Liver (tissue), 9 donors: ENCODE measurements around the gene NRG4. TPM values are rescaled to one million over a fixed set of nuclear protein-coding genes. Genes with fewer than 3 reads are reported as not detected.
"Not testable (repeated sequence)": the region's sequence is repeated elsewhere in the genome, so short reads cannot be mapped to it uniquely, and the experiment has no call there.

Source experiments
- DNase-seq: peaks from one replicate; pipeline ENCODE4 v3.0.0-alpha.2; 2017; ENCODE audit warnings: low spot score
- H3K27ac ChIP-seq, 2 donors: one replicate each; pipeline ENCODE4 v1.7.0; 2013; ENCODE audit warnings: inconsistent platforms in 2 of 2, low read length in 2 of 2, control low read depth in 1 of 2, low read depth in 1 of 2, mild to moderate bottlenecking in 1 of 2
- H3K27me3 ChIP-seq, 4 donors: one replicate each; pipeline versions ENCODE4 v1.6.1 to v1.7.0; 2013; ENCODE audit warnings: low read length in 3 of 4, inconsistent platforms in 1 of 4, mild to moderate bottlenecking in 1 of 4, moderate library complexity in 1 of 4; ENCODE audit not compliant: control insufficient read depth in 4 of 4, insufficient read depth in 4 of 4
- H3K36me3 ChIP-seq, 4 donors: one replicate each; pipeline versions ENCODE4 v1.6.1 to v1.7.0; 2013; ENCODE audit warnings: low read length in 3 of 4, mild to moderate bottlenecking in 3 of 4, low read depth in 1 of 4, moderate library complexity in 1 of 4; ENCODE audit not compliant: control insufficient read depth in 4 of 4, insufficient read depth in 3 of 4
- H3K4me1 ChIP-seq, 4 donors: one replicate each; pipeline versions ENCODE4 v1.6.1 to v1.7.0; 2013; ENCODE audit warnings: low read length in 3 of 4, mild to moderate bottlenecking in 3 of 4, moderate library complexity in 1 of 4; ENCODE audit not compliant: control insufficient read depth in 4 of 4, insufficient read depth in 4 of 4
- H3K4me3 ChIP-seq, 3 donors: one replicate each; pipeline versions ENCODE4 v1.6.1 to v1.7.0; 2013; ENCODE audit warnings: low read length in 3 of 3, control low read depth in 1 of 3, low read depth in 1 of 3, mild to moderate bottlenecking in 1 of 3
- H3K9ac ChIP-seq, 2 donors: one replicate each; pipeline ENCODE4 v1.7.0; 2013; ENCODE audit warnings: low read length in 2 of 2, mild to moderate bottlenecking in 2 of 2, moderate library complexity in 2 of 2, control low read depth in 1 of 2, low read depth in 1 of 2
- H3K9me3 ChIP-seq, 4 donors: one replicate each; pipeline versions ENCODE4 v1.6.1 to v1.7.0; 2013; ENCODE audit warnings: low read length in 3 of 4; ENCODE audit not compliant: control insufficient read depth in 4 of 4
- EGR1 ChIP-seq, 2 donors: IDR thresholded peaks; 2 replicates each; pipeline ENCODE4 v1.6.1; 2016 to 2018; ENCODE audit warnings: antibody characterized with exemption in 2 of 2, low read depth in 2 of 2
- FOXA2 ChIP-seq: IDR thresholded peaks from 2 replicates; pipeline ENCODE4 v1.6.1; 2016; ENCODE audit warnings: antibody characterized with exemption
- GABPA ChIP-seq, 2 donors: IDR thresholded peaks in 1 of 2; conservative IDR thresholded peaks in 1 of 2; 2 replicates each; pipeline ENCODE4 v1.6.1; 2016; ENCODE audit warnings: antibody characterized with exemption in 2 of 2, mild to moderate bottlenecking in 1 of 2, moderate library complexity in 1 of 2
- HNF4A ChIP-seq, 2 donors: conservative IDR thresholded peaks; 2 replicates each; pipeline ENCODE4 v1.6.1; 2016; ENCODE audit warnings: antibody characterized with exemption in 2 of 2, mild to moderate bottlenecking in 2 of 2
- HNF4G ChIP-seq: IDR thresholded peaks from 2 replicates; pipeline ENCODE4 v1.6.1; 2016; ENCODE audit warnings: antibody characterized with exemption
- JUND ChIP-seq, 2 donors: IDR thresholded peaks; 2 replicates each; pipeline ENCODE4 v1.6.1; 2016; ENCODE audit warnings: antibody characterized with exemption in 2 of 2
- RAD21 ChIP-seq, 2 donors: IDR thresholded peaks; 2 replicates each; pipeline ENCODE4 v1.6.1; 2016; ENCODE audit warnings: antibody characterized with exemption in 2 of 2, mild to moderate bottlenecking in 2 of 2
- SP1 ChIP-seq: IDR thresholded peaks from 2 replicates; pipeline ENCODE4 v1.6.1; 2018; ENCODE audit warnings: antibody characterized with exemption, mild to moderate bottlenecking
- TAF1 ChIP-seq: conservative IDR thresholded peaks from 2 replicates; pipeline ENCODE4 v1.6.1; 2016; ENCODE audit warnings: antibody characterized with exemption, mild to moderate bottlenecking
- YY1 ChIP-seq: IDR thresholded peaks from 2 replicates; pipeline ENCODE4 v1.6.1; 2016; ENCODE audit warnings: antibody characterized with exemption, mild to moderate bottlenecking
- WGBS: extraction: QIAGEN DNeasy Blood & Tissue Kit; methylation state at CpG from one replicate; pipeline ENCODE4 v1.1.7; 2013; 5-methylcytosine and 5-hydroxymethylcytosine counted together
- polyA plus RNA-seq, 2 donors: library from polyadenylated mRNA; stranded (reverse) in 1 of 2; unstranded in 1 of 2; fragments of 200-250 nt in 1 of 2; fragments of >200 nt in 1 of 2; fragmentation: Nextera tagmentation in 1 of 2; extraction: Ambion mirVana in 1 of 2; gene quantifications; one replicate each; pipeline versions ENCODE4 v1.2.1 to v1.2.3, GENCODE V29; 2013 to 2015
- total RNA-seq, 2 donors: library from RNA; depleted of rRNA; stranded (reverse); fragments of >200 nt; gene quantifications; one replicate each; pipeline ENCODE4 v1.2.3, GENCODE V29; 2014
- TF ChIP-seq, protein P1 (sequence below): IDR thresholded peaks from 2 replicates; pipeline ENCODE4 v1.6.1; 2016; ENCODE audit warnings: antibody characterized with exemption
- TF ChIP-seq, protein P2 (sequence below): fragments of 150-350 bp; IDR thresholded peaks from 2 replicates; pipeline ENCODE4 v1.5.1; 2017; ENCODE audit warnings: improper control_type of control experiment, low read depth, low read length; ENCODE audit not compliant: missing input control
- TF ChIP-seq, protein P3 (sequence below): IDR thresholded peaks from 2 replicates; pipeline ENCODE4 v1.6.1; 2016; ENCODE audit warnings: antibody characterized with exemption
- TF ChIP-seq, protein P4 (sequence below): IDR thresholded peaks from 2 replicates; pipeline ENCODE4 v1.6.1; 2016; ENCODE audit warnings: antibody characterized with exemption
- donor health status: healthy.
- donor health status: healthy.
- donor health status: healthy.
- donor health status: healthy.
- donor health status: healthy.

Gene NRG4
- total and polyA plus RNA-seq, 4 donors: 0.51 to 1.3 (median 1.0) TPM; not detected in 1

DNA sequence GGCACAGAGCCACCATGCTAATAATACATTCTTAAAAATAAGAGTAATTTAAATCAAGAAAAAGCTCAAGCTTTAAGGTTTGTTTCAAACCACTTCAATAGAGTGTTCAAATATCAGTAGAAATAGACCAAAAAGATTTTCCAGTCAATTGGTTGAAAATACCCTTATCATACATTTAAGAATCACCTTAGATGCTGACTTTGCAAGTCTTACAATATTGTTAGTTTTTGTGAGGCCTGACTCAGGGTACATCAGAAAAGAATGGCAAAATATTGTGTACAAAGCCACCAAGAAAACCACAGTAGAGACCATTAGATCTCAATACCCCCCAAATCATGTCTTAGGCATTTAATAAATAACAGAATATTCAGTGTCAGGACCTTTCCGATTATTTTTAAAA, 19.8 kb upstream of the NRG4 start:
- Histone ChIP-seq H3K9me3 (no peaks in the 10 kb centered on the region), H3K36me3 (no peaks in the 10 kb centered on the region), H3K4me1 (no peaks in the 10 kb centered on the region), H3K4me3 (no peak overlapping the region), H3K27ac (no peak overlapping the region), H3K9ac (no peak overlapping the region), H3K27me3 (no peaks in the 10 kb centered on the region)
- TF ChIP-seq, protein P1, sequence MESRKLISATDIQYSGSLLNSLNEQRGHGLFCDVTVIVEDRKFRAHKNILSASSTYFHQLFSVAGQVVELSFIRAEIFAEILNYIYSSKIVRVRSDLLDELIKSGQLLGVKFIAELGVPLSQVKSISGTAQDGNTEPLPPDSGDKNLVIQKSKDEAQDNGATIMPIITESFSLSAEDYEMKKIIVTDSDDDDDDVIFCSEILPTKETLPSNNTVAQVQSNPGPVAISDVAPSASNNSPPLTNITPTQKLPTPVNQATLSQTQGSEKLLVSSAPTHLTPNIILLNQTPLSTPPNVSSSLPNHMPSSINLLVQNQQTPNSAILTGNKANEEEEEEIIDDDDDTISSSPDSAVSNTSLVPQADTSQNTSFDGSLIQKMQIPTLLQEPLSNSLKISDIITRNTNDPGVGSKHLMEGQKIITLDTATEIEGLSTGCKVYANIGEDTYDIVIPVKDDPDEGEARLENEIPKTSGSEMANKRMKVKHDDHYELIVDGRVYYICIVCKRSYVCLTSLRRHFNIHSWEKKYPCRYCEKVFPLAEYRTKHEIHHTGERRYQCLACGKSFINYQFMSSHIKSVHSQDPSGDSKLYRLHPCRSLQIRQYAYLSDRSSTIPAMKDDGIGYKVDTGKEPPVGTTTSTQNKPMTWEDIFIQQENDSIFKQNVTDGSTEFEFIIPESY: no peak
- no peak for TF ChIP-seq SP1
- TF ChIP-seq RAD21 (IDR thresholded peaks at IDR 0.05): no peak
- TF ChIP-seq, protein P2, sequence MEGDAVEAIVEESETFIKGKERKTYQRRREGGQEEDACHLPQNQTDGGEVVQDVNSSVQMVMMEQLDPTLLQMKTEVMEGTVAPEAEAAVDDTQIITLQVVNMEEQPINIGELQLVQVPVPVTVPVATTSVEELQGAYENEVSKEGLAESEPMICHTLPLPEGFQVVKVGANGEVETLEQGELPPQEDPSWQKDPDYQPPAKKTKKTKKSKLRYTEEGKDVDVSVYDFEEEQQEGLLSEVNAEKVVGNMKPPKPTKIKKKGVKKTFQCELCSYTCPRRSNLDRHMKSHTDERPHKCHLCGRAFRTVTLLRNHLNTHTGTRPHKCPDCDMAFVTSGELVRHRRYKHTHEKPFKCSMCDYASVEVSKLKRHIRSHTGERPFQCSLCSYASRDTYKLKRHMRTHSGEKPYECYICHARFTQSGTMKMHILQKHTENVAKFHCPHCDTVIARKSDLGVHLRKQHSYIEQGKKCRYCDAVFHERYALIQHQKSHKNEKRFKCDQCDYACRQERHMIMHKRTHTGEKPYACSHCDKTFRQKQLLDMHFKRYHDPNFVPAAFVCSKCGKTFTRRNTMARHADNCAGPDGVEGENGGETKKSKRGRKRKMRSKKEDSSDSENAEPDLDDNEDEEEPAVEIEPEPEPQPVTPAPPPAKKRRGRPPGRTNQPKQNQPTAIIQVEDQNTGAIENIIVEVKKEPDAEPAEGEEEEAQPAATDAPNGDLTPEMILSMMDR: no peak
- TF ChIP-seq HNF4A (conservative IDR thresholded peaks at IDR 0.05): no peak
- no peak for TF ChIP-seq EGR1 (IDR thresholded peaks at IDR 0.05; ENCODE audit: low read depth in 2 of 2)
- no peak for TF ChIP-seq GABPA (IDR thresholded peaks at IDR 0.05 in 1 of 2, conservative IDR thresholded peaks at IDR 0.05 in 1 of 2)
- TF ChIP-seq, protein P3, sequence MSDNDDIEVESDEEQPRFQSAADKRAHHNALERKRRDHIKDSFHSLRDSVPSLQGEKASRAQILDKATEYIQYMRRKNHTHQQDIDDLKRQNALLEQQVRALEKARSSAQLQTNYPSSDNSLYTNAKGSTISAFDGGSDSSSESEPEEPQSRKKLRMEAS: no peak
- TF ChIP-seq JUND (IDR thresholded peaks at IDR 0.05): no peak
- no peak for TF ChIP-seq FOXA2
- no peak for TF ChIP-seq HNF4G
- TF ChIP-seq TAF1: no peak
- TF ChIP-seq, protein P4, sequence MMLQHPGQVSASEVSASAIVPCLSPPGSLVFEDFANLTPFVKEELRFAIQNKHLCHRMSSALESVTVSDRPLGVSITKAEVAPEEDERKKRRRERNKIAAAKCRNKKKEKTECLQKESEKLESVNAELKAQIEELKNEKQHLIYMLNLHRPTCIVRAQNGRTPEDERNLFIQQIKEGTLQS: no peak
- TF ChIP-seq YY1: no peak
- no peak for DNase-seq
- 92% methylated on average over 1 of the region's 1 CpG for WGBS

DNA sequence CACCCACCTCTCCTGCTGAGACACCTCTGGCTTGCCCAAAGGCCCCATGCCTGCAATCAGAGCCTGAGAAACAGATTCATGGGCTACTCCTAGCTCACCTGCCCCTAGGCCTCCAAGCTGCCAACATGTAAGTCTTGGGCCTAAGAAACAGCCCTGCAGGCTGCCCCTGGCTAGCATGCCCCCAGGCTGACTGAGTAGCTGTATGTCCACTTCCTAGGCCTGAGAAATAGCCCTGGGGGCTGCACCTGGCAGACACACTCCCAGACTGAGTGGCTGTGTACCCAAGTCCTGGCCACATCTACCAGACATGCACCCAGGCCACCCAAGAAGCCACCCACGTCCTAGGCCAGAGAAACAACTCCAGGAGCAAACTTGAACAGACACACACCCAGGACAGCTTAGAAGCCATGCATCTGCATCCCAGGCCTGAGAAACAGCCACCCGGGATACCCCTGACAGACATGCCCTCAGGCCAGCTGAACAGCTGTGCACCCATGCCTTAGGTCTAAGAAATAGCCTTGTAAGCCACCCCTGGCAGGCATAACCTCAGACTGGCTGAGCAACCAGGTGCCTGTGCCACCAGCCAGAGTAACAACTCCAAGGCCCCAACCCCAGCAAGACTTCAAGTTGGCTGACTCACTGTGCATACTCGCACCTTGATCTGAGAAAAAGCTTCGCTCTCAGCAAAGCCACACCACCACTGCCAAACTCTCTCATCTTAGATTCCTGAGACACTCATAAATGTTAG, 12.0 kb upstream of the NRG4 start:
- no peaks in the 10 kb centered on the region for H3K36me3 ChIP-seq
- no peaks in the 10 kb centered on the region for H3K4me1 ChIP-seq
- no peak overlapping the region for H3K4me3 ChIP-seq
- 87% methylated on average over 4 of the region's 4 CpGs for WGBS
- no peak for DNase-seq
- H3K9me3 ChIP-seq: peaks cover 0 to 9% (median 1%) of the 10 kb centered on the region in 4 donors
- H3K9ac ChIP-seq: no peak overlapping the region
- no peaks in the 10 kb centered on the region for H3K27me3 ChIP-seq
- H3K27ac ChIP-seq: no peak overlapping the region
- TF ChIP-seq HNF4A (conservative IDR thresholded peaks at IDR 0.05) (no peak), RAD21 (IDR thresholded peaks at IDR 0.05) (no peak)

DNA sequence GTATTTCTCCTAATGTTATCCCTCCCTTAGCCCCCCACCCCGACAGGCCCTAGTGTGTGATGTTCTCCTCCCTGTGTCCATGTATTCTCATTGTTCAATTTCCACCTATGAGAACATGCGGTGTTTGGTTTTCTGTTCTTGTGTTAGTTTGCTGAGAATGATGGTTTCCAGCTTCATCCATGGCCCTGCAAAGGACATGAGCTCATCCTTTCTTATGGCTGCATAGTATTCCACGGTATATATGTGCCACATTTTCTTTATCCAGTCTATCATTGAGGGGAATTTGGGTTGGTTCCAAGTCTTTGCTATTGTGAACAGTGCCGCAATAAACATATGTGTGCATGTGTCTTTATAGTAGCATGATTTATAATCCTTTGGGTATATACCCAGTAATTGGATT, 1.2 kb upstream of the NRG4 start:
- WGBS: 95% methylated on average over 4 of the region's 4 CpGs
- DNase-seq: not testable (repeated sequence)

More for the DNA sequence above, 1.2 kb upstream of the NRG4 start:
- H3K4me3 ChIP-seq, H3K36me3 ChIP-seq, H3K4me1 ChIP-seq, H3K9me3 ChIP-seq, H3K27me3 ChIP-seq, H3K27ac ChIP-seq, H3K9ac ChIP-seq: not testable (repeated sequence)
